ENCODE results near the gene DCDC2C.

Gene DCDC2C

GRCh38 chr2:3785890-3786273 lies 82.5 kb downstream of the DCDC2C start:
- no peak for TF ChIP-seq FOXM1 (IDR thresholded peaks at IDR 0.05; ENCODE audit: borderline replicate concordance, low read depth)
- TF ChIP-seq RAD21 (IDR thresholded peaks at IDR 0.05; ENCODE audit: low read depth), result no peak
- TF ChIP-seq, protein P1, sequence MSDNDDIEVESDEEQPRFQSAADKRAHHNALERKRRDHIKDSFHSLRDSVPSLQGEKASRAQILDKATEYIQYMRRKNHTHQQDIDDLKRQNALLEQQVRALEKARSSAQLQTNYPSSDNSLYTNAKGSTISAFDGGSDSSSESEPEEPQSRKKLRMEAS (IDR thresholded peaks at IDR 0.05), result no peak
- TF ChIP-seq ZBTB7A (IDR thresholded peaks at IDR 0.05; ENCODE audit: low read depth), result no peak
- TF ChIP-seq EGR1 (IDR thresholded peaks at IDR 0.05), result no peak
- no peak for TF ChIP-seq TEAD4 (IDR thresholded peaks at IDR 0.05)
- TF ChIP-seq, protein P2, sequence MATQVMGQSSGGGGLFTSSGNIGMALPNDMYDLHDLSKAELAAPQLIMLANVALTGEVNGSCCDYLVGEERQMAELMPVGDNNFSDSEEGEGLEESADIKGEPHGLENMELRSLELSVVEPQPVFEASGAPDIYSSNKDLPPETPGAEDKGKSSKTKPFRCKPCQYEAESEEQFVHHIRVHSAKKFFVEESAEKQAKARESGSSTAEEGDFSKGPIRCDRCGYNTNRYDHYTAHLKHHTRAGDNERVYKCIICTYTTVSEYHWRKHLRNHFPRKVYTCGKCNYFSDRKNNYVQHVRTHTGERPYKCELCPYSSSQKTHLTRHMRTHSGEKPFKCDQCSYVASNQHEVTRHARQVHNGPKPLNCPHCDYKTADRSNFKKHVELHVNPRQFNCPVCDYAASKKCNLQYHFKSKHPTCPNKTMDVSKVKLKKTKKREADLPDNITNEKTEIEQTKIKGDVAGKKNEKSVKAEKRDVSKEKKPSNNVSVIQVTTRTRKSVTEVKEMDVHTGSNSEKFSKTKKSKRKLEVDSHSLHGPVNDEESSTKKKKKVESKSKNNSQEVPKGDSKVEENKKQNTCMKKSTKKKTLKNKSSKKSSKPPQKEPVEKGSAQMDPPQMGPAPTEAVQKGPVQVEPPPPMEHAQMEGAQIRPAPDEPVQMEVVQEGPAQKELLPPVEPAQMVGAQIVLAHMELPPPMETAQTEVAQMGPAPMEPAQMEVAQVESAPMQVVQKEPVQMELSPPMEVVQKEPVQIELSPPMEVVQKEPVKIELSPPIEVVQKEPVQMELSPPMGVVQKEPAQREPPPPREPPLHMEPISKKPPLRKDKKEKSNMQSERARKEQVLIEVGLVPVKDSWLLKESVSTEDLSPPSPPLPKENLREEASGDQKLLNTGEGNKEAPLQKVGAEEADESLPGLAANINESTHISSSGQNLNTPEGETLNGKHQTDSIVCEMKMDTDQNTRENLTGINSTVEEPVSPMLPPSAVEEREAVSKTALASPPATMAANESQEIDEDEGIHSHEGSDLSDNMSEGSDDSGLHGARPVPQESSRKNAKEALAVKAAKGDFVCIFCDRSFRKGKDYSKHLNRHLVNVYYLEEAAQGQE (IDR thresholded peaks at IDR 0.05; ENCODE audit: low read depth), result no peak
- TF ChIP-seq CREB1 (IDR thresholded peaks at IDR 0.05; ENCODE audit: low read depth), result no peak
- TF ChIP-seq, protein P3, sequence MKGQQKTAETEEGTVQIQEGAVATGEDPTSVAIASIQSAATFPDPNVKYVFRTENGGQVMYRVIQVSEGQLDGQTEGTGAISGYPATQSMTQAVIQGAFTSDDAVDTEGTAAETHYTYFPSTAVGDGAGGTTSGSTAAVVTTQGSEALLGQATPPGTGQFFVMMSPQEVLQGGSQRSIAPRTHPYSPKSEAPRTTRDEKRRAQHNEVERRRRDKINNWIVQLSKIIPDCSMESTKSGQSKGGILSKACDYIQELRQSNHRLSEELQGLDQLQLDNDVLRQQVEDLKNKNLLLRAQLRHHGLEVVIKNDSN (IDR thresholded peaks at IDR 0.05), result no peak
- TF ChIP-seq YY1 (IDR thresholded peaks at IDR 0.05; ENCODE audit: low read depth), result no peak
- no peak for TF ChIP-seq CEBPB (IDR thresholded peaks at IDR 0.05)
- no peak for TF ChIP-seq TAF1 (IDR thresholded peaks at IDR 0.05; ENCODE audit: low read depth)

- no peak for TF ChIP-seq CREB1 (IDR thresholded peaks at IDR 0.05; ENCODE audit: low read depth)
- TF ChIP-seq FOXM1 (IDR thresholded peaks at IDR 0.05; ENCODE audit: borderline replicate concordance, low read depth), result no peak
- TF ChIP-seq, protein P3 (IDR thresholded peaks at IDR 0.05), result no peak
- TF ChIP-seq, protein P2 (IDR thresholded peaks at IDR 0.05; ENCODE audit: low read depth), result no peak
- TF ChIP-seq YY1 (IDR thresholded peaks at IDR 0.05; ENCODE audit: low read depth), result no peak
- no peak for TF ChIP-seq EGR1 (IDR thresholded peaks at IDR 0.05)
- TF ChIP-seq, protein P1 (IDR thresholded peaks at IDR 0.05), result no peak
- no peak for TF ChIP-seq EP300 (IDR thresholded peaks at IDR 0.05; ENCODE audit: borderline replicate concordance)
- no peak for TF ChIP-seq ZBTB7A (IDR thresholded peaks at IDR 0.05; ENCODE audit: low read depth)
- TF ChIP-seq NFIC (IDR thresholded peaks at IDR 0.05), result no peak
- no peak for TF ChIP-seq TEAD4 (IDR thresholded peaks at IDR 0.05)
- no peak for TF ChIP-seq RAD21 (IDR thresholded peaks at IDR 0.05; ENCODE audit: low read depth)
- TF ChIP-seq TCF12 (IDR thresholded peaks at IDR 0.05; ENCODE audit: low read depth), result no peak
- TF ChIP-seq TAF1 (IDR thresholded peaks at IDR 0.05; ENCODE audit: low read depth), result no peak
- no peak for TF ChIP-seq CEBPB (IDR thresholded peaks at IDR 0.05)
Measured at GRCh38 chr2:3787768-3788167, 84.4 kb downstream of the DCDC2C start.

- TF ChIP-seq, protein P2 (IDR thresholded peaks at IDR 0.05; ENCODE audit: low read depth), result no peak
- no peak for TF ChIP-seq TCF12 (IDR thresholded peaks at IDR 0.05; ENCODE audit: low read depth)
- TF ChIP-seq CEBPB (IDR thresholded peaks at IDR 0.05), result no peak
- no peak for TF ChIP-seq YY1 (IDR thresholded peaks at IDR 0.05; ENCODE audit: low read depth)
- TF ChIP-seq, protein P3 (IDR thresholded peaks at IDR 0.05), result no peak
- TF ChIP-seq EGR1 (IDR thresholded peaks at IDR 0.05), result no peak
- no peak for TF ChIP-seq ZBTB7A (IDR thresholded peaks at IDR 0.05; ENCODE audit: low read depth)
Measured at GRCh38 chr2:3789256-3789655, 85.9 kb downstream of the DCDC2C start.

GRCh38 chr2:3793249-3793648 lies 89.9 kb downstream of the DCDC2C start:
- TF ChIP-seq CEBPB (IDR thresholded peaks at IDR 0.05) (no peak), YY1 (IDR thresholded peaks at IDR 0.05; ENCODE audit: low read depth) (no peak), NFIC (IDR thresholded peaks at IDR 0.05) (no peak)
- TF ChIP-seq, protein P1 (IDR thresholded peaks at IDR 0.05), result no peak

Measured in Ishikawa (cell line).